Measurements from ENCODE around the gene VPS45.
"Not testable (repeated sequence)": the region's sequence is repeated elsewhere in the genome, so short reads cannot be mapped to it uniquely, and the experiment has no call there.

Gene VPS45

GRCh38 chr1:150161747-150162581 is 94.4 kb downstream of the VPS45 start:
- no peak for DNase-seq

DNA sequence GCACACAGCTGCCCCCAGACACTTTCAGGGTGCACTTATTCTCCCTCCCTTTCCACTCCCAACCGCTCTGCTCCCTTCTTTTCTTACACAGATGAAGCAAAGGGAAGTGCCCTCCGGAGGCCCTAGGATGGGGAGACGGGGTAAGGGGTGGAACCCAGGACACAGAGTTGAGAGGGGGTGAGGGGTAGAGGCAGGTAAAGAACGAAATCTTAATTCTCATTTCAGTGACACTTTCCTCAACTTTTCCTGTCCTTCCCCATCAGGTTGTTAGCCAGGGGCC is 94.9 kb downstream of the VPS45 start:
- DNase-seq, result no peak

DNA sequence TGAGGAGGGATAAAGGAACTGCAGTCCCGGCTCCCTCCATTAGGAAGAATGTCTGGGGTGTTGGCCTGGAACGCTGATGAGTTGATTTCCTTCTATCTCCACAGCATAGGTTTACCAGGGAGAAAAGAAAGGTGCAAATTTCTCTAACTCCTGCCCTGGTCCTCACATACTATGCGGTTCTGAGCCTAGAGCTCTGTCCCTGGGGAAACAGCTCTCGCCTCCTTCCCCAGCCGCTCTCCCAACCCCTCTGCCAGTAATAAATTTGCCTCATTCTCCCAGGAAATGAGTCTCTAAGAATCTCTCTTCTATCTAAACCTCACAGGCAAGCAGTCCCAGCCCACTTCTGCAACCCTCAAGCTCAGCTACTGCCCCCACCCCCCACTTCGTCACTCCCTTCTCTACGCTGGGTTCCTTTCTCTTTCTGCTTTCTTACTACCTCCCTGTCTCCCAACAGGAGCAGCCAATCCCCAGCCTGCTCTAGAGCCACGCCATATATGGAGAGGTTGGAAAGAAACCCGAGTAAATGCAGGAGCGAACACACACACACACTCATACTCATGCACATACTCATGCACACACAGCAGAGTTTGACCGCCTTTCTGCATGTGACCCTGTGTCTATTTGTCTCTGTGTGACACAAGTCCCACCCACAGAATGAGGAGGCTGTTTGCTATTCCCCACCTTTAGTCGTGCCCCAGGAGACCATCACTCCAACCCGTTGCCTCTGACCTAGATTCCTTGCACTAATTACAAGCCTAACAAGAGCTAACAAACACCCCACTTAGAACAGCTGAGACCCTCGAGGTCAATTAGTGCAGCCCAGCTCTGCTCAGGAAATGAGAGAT is 95.5 kb downstream of the VPS45 start:
- DNase-seq, result peak; percentile 94

- no peak for DNase-seq
Measured at GRCh38 chr1:150164224-150164623, 96.6 kb downstream of the VPS45 start.

DNA sequence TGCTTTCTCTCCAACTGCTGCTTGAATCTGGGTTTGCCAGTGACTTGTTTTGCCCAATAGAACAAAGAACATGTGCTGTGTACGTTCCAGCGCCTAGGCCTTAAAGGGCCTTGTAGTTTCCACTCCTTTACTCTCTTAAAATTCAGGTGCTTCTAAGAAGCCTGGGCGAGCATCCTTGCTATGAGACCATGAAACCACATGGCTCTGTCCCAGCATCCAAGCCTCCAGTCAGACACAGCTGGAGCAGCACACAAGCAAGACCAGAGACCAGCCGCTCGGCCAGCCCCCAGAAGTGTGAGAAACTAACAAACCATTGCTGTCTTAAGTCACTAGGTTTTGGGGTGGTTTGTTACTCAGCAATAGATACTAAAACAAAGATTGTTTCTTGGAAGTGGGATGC is 97.2 kb downstream of the VPS45 start:
- no peak for DNase-seq

DNA sequence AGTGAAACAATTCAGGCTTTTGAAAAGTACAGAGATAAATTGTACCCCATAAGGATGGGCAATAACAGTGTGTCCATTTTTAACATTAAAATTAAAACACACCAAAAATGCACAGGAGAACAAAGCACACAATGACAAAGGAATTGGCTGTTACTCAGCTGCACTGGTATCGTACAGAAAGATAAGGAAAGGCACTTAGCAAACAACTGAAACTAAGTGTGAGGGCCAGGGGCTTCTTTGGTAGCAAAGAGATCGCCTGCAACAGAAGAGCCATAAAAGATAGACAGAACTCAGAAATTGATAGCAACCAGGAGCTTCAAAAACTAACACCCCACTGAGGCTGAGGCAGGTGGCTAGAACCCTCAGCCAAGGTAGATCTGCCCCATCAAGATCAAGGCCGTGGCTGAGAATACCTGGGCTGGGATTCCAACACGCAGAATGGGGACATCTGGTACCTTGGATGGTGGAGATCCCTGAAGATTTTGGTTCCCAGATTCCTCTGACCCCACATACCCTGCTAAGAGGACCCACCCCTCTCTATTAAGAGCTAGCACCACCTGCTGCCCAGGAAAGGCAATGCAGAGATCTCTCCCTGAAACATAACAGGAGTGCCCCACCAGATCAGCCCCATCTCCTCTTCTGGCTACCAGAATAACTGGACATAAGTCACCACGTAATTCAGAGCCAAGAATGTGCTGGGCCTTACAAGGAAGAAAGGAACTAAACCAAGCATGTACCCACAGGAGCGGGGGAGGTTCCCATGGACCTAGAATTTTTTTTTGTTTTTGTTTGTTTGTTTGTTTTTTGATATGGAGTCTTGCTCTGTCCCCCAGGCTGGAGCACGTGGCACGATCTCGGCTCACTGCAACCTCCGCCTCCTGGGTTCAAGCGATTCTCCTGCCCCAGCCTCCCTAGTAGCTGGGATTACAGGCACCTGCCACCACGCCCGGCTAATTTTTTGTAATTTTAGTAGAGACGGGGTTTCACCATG is 98.3 kb downstream of the VPS45 start:
- DNase-seq, result peak; percentile 47

GRCh38 chr1:150168960-150169601 is 101.5 kb downstream of the VPS45 start:
- DNase-seq, result peak; percentile 72

DNA sequence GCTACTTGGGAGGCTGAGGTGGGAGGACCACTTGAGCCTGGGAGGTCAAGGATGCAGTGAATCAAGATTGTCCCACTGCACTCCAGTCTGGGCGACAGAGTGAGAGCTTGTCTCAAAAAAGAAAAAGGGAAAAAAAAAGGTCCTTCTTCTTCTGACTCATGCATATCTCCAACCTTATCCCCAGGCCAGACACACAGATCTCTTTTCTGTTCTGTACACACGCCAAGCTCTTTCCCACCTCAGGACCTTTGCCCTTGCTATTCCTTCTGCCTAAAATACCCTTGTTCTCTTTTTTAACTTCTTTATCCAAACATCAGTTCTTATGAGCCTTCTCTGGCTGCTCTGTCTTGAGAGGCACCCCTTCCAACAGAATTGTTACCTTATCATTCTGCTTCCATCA is 104.2 kb downstream of the VPS45 start:
- DNase-seq, result no peak

DNA sequence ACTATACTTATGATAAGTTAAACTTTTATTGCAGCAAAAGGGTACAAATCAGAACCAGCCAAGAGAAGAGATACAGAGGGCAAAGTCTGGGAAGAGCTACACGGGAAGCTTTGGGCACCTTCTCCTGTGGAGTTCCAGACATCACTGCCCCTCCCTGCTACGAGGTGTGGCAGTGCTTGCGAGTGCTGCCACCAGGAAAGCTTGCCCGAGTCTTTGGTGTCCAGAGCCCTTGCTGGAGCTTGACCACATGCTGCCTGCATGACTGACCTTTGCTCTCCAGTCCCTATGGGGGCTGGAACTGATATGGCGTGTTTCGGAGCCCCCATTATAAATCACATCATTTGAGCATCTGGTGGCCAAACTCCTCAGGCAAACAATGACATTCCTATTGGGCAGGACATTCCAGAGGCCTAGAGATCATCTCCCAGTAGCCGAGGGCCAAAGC is 105.6 kb downstream of the VPS45 start:
- no peak for DNase-seq

- no peak for DNase-seq
Measured at GRCh38 chr1:150176593-150176992, 109.0 kb downstream of the VPS45 start.

DNA sequence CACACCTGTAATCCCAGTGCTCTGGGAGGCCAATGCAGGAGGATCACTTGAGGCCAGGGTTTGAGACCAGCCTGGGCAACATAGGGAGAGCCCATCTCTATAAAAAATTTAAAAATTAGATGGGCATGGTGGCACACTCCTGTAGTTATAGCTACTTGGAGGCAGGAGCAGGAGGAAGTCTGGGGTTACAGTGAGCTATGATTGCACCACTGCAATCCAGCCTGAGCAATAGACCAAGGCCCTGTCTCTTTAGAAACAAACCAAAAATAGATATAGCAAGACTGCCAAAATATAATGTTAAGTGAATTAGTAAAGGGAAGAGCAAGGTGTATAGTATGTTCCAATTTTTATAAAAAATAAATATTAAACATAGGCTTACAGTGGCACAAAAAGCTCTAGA is 111.0 kb downstream of the VPS45 start:
- DNase-seq, result no peak

- no peak for DNase-seq
Measured at GRCh38 chr1:150179867-150180266, 112.3 kb downstream of the VPS45 start.

GRCh38 chr1:150180474-150180873 is 112.9 kb downstream of the VPS45 start:
- DNase-seq, result no peak

GRCh38 chr1:150182247-150182646 is 114.7 kb downstream of the VPS45 start:
- no peak for DNase-seq

DNA sequence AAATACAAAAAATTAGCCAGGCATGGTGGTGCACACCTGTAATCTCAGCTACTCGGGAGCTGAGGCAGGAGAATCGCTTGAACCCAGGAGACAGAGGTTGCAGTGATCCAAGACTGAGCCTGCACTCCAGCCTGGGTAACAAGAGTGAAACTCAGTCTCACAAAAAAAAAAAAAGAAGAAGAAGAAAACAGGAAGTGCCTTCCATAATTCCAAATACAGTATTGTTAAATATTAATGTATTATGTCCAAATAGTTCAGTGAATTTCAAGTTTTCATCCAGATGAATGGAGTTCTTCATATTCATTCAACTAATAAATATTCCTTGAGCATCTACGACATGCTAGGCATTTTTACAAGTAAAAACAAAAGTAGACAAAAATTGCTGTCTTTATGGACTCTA is 115.5 kb downstream of the VPS45 start:
- DNase-seq, result no peak

DNA sequence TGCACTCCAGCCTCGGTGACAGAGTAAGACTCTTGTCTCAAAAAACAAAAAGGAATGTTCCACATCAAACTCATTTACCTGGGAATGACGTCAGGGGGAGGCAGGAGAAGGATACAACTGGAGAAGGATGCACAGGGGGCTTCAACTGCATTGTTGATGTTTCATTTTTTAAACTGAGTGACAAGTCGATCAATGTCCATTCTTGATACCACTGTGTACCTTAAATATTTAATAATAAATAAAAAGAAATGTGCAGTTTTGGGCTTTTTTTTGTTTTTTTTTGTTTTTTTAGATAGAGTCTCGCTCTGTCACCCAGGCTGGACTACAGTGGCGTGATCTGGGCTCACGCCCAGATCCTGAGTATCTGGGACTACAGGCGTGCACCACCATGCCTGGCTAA is 117.9 kb downstream of the VPS45 start:
- no peak for DNase-seq

DNA sequence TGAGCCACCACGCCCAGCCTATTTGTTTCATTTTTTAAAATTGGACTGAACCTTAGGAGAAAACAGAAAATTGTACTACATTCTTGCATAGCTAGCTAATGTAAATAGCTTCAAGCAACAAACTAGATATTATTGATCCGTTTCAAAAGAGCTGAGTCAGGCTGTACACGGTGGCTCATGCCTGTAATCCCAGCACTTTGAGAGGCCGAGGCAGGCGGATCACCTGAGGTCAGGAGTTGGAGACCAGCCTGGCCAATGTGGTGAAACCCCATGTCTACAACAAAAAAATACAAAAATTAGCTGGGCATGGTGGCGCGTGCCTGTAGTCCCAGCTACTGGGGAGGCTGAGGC is 118.8 kb downstream of the VPS45 start:
- DNase-seq, result not testable (repeated sequence)

DNA sequence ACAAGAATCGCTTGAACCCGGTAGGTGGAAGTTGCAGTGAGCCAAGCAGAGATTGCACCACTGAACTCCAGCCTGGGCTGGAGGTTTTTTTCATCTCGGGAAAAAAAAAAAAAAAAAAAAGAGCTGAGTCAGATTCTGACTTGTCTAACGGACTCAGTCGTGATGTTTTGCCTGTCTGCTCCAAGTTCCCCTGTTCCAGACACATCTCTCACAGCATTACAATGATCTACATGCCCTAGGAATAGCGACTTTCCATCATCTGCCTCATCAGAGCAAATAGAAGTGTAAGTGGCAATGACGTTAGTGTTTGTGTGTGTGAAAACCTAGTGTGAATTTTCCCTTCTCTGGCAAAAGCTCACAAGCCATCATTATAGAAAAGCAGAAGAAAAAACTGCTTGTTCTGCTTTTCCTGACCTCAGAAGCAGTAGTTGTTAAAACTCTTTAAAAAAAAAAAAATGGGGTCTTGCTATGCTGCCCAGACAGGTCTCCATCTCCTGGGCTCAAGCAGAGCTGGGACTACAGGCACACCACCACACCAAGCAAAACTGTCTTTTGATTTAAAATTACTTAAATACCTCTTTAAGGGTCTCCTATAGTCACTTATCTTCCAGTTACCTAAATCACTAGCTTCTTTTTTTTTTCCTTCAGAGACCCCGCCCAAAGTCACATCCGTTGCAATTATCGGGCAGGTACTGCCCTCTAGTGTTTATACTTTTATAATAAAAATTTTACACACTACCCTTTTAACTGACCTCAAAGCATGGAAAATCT is 119.4 kb downstream of the VPS45 start:
- DNase-seq, result no peak

- DNase-seq, result no peak
Measured at GRCh38 chr1:150187560-150187931, 120.0 kb downstream of the VPS45 start.

- DNase-seq, result no peak
Measured at GRCh38 chr1:150192012-150192411, 124.4 kb downstream of the VPS45 start.

DNA sequence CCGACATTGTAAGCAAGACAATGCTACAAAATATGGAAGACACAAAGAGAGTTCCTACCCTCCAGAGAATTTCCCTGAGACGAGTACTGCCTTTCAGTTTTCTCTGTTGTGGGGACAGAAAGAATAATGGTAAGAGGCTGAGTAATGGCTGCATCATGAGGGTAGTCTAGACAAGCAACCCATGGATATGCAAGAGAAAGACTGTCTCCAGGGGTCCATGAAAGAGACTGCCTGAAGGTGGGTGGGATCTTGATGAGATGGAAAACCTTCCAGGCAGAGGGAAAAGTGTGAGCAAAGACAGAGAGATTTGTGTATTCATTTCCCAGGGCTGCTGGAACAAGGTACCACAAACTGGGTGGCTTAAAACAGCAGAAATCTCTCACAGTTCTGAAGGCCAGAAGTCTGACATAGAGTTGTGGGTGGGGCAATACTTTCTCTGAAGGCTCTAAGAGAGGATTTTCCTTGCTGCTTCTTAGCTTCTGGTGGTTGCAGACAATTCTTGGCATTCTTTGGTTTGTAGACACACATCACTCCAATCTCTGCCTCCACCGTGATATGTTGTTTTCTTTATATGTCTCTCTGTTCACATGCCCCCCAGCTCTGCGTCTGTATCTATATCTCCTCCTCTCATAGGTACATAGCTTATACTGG is 126.9 kb downstream of the VPS45 start:
- no peak for DNase-seq

All from femur (tissue), 1 donor.